NCI-H446 (cell line): ENCODE measurements around the gene PRSS1.
"Not testable (repeated sequence)": the region's sequence is repeated elsewhere in the genome, so short reads cannot be mapped to it uniquely, and the experiment has no call there.

Source experiments
- DNase-seq, 2 experiments: peaks; one replicate each; lab custom pipeline; 2025; lab: John Stamatoyannopoulos, UW

The PRSS1 gene

DNA sequence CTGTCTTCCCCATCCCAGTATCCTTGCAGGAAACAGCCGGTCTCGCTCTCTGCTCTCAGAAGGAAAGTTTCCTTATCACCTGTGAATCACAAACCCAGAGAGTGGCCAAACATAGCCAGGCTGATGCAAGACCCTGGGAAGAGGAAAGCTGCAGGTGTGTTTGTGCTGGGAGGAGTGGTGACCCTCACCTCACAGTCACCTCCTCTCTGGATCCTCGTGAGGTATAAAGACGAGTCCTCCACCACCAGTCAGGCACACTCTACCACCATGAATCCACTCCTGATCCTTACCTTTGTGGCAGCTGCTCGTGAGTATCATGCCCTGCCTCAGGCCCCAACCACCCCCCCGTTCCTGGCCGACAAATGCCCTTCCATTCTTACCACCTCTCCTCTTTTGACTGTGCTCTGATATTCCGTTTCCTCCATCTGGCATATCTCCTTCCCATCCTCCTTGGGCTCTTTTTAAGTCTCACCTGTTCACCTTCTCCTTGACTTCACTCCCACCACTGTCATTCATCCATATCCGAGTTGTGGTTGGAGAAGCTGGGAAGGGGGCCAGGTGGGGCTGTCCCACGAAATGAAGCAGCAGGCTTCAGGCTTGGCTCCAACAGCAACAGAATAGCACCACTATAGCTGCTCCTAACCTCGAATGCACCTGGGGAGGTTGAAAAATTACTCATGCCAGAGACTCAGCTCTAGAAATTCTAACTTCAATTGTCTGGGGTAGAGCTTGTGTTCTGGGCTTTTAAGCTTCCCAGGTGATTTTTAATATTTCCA is at the start of gene PRSS1:
Gene PRSS1, plus strand, starts transcription at position 255 of the 776 bp plus-strand sequence. Its CDS starts 13 bp downstream, at position 268.
- no peak for DNase-seq

DNA sequence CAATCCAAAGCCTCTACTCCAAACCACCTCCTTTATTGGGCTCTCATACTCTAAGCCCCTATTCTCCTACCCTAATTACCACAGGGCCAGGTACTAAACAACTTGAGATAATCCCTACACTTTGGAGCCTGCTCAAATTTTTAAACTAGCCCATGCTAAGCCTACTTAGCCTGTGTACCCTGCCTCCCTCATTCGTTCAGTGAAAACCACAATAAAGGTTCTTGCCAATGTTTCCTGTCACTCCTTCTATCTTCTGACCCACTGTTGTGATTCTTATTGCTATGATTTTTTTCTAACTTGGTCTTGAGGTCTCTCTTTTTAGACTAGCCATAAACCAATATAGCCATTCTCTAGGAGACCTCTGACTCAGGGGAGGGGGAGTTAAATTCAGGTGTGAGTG is 48.3 kb upstream of the PRSS1 start:
- not testable (repeated sequence) for DNase-seq

DNA sequence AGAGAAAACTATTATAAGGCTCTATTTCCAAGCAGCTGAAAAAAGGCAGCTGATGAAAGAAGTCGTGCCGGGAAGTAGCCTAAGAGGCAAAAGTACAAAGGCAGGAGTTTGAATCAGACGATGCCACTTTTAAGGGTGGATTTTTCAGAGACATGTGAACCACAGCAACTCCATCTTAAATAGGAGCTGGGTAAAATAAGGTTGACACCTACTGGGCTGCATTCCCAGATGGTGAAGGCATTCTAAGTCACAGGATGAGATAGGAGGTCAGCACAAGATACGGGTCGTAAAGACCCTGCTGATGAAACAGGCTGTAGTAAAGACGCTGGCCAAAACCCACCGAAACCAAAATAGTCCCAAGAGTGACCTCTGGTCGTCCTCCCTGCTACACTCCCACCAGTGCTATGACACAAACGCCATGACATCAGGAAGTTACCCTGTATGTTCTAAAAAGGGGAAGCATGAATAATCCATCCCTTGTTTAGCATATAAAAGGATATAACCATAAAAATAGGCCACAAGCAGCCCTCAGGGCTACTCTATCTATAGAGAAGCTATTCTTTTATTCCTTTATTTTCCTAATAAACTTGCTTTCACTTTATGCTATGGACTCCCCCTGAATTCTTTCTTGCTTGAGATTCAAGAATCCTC is 45.5 kb upstream of the PRSS1 start:
- DNase-seq, result no peak

DNA sequence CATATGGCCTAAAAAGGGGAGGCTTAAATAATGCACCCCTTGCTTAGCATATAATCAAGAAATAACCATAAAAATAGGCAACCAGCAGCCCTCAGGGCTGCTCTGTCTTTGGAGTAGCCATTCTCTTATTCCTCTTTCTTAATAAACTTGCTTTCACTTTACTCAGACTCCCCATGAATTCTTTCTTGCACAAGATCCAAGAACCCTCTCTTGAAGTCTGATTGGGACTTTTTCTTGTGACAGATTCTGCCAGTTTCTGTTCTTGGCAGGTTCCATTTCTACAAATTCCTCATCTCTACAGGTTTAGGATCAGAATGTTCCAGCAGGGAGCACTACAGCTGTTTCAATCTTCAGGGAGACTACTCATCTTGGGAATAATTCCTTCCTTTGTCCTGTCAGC is 40.5 kb upstream of the PRSS1 start:
- DNase-seq, result not testable (repeated sequence)

DNA sequence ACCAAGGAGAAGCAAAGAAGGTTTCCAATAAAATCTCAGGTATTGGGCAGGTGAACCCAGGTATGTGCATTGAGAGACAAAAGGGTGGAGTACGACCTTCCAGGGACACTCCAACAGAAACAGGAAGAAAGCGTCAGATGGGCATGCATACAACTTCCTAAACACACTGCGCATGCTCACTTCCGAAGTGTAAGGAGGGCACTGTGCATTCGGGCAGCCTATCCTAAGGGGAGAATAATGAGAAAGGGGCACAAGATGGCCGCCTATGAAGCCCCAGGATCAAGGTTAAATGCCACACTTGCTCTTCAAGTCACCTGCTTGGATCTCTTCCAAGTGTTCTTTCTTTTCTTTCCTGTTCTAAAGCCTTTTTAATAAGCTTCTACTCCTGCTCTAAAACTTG is 39.4 kb upstream of the PRSS1 start:
- DNase-seq, result no peak

DNA sequence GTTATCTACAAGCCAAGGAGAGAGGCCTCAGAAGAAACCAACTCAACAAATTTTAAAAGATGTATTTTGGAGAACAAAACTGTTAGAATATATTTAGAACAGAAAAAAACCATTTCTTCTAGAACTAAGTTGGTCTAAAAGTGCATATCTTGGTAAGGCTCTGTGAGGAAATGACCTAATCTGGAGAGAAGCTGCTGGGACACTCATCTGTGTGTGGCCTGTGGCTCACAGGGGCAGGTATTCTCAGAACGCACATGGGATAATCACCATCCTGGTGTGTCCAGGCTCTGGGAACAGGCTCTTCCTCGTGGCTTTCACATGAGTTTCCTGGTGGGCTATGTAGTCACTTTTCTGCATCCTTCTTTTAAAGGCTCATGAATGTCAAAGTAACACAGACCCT is 38.1 kb upstream of the PRSS1 start:
- no peak for DNase-seq

DNA sequence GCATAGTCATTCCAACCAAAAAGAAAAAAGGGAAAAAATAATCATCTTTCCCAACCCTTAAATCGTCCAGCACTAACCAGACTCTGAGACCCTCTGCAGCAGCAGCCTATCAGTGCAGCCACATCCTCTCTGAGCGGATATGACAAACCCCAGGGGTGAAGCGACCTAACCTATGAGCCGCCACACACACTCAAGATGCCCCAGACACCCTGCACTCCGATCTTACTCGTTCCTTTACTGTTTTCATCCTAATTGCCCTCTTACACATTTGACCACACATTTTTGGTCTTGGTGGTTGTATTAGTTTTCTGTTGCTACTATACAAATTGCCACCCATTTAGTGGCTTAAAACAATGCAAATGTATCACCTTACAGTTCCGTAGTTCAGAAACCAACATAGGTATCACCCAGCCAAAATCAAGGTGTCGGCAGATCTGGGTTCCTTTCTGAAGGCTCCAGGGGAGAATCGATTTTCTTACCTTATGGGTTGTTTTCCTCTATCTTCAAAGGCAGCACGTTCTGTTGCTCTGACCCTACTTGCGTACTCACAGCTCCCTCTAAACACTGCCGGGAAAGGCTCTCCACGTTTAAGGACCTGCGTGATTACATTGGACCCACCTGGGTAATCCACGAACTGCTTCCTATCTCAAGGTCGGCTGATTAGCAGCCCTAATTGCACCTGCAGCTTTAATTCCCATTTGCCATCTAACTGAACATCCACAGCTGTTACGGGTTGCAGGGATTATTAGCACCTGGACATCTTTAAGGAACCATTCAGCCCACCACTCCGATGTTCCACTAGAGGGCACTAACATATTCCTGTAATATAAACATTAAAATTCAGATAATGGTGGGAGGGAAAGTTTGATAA is 37.3 kb upstream of the PRSS1 start:
- peak in 1 of 2 experiments; percentile 4 for DNase-seq

DNA sequence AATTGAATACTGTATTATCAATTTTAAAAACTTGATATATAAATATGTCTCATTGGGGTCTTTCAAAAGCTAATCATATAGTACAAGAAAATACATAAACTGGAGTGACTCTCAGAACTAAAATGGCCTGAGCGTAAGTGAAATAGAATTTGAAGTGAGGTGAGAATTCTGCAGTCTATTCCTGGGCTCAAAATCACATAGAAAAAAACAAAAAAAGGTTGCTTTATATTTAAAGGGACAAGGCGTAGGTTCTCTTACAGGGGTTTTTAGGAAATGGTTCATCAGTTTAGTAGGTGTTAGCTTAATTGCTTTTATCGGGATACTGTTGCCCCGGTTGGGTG is 36.7 kb upstream of the PRSS1 start:
- DNase-seq, result no peak

DNA sequence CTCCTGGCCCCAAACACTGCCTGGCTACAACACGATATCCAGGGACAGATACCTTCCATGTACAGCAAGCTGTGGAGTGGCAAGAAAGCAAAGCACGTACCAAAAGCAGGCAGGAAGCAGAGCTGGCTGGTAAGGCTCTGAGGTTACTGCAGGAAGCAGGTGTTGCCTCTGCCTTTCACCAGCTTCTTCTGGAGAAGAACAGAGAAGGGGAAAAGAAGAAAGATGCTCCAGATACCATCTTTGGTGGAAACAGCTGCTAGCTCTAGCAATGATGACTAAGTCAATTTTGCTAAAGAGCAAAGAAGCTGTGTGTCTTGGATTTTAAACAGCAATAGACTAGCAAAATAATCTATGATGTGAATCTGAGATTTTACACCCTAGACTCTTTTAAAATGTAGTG is 34.9 kb upstream of the PRSS1 start:
- no peak for DNase-seq

DNA sequence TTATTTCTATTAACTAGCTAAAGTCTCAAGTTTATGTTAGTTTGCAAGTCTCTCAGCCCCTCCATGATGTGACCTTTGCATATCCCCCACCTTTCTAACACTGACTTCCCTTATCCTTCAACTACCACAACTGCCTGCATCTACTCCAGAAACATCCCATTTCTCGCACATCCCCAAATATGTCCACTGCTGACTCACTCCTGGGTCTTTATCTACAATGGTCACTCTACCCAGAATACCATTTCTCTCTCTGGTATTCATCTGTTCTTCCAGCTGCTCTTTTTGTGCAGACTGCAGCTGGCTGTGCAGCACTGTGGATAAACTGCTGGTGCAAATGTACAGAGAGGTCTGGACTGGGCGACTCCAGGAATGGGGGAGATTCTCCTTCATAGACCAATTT is 32.7 kb upstream of the PRSS1 start:
- no peak for DNase-seq

DNA sequence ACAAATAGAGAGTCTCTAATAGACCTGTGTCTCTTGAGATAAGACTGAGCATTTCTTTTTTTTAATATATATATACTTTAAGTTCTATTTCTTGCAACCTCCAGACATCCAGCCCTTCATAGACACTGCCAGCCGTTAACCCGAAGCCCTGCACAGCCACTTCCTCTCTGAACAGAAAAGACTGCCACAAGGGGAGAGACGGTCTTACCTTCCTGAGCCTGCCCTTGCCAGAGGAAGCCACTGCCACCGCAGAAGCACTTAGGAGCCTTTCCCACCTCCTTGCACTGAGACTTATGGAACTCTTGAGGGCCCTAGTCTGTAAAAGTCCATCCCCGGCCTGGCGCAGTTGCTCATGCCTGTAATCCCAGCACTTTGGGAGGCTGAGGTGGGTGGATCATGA is 31.8 kb upstream of the PRSS1 start:
- DNase-seq, result no peak

DNA sequence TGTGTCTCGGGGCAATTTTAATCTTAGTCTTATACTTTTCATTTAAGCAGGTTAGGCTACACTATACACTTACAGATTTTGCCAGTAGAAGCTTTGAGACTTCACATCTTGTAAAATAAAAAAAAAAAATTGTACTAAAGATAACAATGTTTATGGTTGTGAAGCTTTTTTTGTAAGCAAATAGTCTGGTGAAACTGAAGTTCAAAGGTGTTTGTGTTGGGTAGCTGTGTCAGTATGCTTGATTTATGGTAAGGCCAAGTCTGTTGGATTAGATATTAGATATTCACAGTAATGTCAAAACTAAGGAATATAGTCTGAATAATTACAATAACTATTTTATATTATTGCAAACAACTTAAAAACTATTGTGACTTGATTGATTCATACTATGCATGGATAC is 31.0 kb upstream of the PRSS1 start:
- DNase-seq, result no peak

DNA sequence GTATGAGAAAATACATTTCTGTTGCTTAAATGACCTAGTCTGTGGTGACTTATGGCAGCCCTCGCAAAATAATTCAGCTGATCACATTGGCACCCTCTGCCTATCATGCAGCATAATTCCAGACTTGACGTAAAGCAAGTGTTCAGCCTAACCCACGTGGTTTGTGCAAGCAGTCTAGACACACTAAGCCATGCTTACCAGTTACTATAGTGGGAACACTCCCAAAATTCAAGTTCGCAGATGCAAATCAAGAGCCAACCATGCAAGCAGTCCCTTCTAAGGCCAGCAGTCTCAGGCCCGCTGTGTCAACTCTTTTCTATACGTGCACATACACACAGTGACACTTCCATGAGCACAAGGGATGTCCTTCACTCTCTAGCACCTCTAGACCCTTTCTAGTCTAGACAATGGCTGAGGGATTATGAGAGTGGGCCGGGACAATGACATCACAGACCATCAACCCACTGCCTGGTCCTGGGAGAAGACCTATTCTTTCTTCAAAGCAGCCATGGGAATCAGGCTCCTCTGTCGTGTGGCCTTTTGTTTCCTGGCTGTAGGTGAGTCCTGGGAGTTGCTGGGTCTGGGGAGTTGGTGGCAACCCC is 29.0 kb upstream of the PRSS1 start:
- no peak for DNase-seq

DNA sequence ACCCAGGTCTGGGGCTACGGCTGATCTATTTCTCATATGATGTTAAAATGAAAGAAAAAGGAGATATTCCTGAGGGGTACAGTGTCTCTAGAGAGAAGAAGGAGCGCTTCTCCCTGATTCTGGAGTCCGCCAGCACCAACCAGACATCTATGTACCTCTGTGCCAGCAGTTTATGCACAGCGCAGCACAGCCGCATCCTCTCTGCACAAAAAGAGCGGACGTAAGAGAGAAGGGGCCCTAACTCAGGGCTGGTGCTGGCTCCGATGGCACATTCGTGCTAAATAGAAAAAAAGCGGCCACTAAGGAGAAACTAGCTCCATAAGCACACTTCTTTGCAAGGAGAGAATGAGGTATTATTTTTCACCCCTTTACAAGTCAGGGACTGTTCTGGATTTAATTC is 28.3 kb upstream of the PRSS1 start:
- DNase-seq, result no peak

DNA sequence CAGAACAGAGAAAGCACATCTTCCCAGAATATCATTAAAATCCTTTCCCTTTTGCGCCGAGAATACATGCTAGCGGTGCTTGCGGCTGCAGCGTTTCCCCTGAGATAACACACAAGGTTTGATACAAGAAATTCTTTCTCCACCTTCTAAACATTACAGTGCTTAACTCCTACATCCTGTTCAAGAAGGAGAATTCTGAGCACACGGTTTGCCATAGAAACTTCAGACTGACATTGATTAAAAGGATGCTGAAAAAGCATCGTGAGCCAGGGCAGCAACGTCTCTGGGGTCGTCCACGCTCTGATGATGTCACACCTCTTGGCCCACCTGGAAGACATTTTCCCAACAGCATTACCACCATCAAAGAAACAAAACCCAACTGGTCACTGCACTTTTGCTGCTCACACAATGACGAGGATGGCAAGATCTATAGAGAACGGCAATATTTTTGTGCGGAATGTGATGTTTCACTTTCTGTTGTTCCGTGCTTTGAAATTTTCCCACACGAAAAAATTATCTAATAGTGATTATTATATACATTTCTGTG is 27.0 kb upstream of the PRSS1 start:
- DNase-seq, result no peak

DNA sequence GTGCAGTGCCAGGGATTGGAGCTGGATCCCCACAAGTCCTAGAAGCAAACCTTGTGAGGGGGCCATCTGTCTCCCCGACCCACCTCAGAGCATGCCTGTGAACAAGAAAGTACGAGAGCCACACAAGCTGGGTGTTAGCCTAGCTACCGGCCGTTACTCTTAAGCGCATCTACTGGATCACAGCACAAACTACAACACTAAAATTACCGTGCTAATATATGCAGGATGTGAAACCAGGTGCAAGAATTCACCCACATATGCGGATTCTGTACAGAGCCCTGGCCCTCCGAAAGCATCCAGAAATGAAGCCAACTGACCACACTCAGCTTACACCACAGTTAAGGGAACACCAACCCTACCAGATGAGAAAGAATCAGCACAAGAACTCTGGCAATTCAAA is 16.0 kb upstream of the PRSS1 start:
- no peak for DNase-seq

DNA sequence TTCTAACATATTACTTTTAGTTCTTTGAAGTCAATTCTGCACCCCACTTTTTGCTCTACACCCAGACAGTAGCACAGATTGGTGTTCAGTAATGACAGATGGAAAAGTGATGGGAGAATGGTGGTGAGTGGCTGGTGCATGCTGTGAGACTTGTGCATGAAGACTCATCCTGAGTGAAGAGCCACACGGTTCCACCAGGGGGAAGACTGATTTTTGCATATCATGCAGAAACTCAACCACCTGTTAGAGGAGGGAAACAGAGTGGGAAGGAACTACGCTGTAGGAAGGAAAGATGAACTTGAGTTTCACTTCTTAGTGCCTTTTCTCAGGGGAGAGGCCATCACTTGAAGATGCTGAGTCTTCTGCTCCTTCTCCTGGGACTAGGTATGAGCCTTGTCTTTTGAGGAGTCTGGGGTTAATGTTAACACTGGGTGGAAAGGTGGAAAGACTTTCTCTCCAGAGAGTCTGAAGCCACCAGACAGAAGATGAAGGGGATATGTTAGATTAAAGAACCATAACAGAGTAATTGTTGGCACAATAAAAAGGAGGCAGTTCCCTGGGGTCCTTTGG is 9.3 kb upstream of the PRSS1 start:
- no peak for DNase-seq

DNA sequence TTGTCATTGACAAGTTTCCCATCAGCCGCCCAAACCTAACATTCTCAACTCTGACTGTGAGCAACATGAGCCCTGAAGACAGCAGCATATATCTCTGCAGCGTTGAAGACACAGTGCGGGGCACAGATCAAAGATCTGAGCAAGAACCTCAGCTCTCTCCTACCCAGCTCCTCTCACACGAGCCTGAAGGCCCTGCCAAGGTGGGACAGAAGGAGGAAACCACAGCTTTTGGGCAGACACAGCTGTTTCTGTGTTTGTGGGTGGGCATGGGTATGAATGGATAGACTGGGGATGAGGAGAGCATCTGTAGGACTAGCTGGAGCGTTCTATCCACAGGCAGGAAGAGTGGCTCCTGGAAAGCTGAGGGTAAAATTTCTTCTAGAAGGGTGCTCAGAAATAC is 8.5 kb upstream of the PRSS1 start:
- no peak for DNase-seq

DNA sequence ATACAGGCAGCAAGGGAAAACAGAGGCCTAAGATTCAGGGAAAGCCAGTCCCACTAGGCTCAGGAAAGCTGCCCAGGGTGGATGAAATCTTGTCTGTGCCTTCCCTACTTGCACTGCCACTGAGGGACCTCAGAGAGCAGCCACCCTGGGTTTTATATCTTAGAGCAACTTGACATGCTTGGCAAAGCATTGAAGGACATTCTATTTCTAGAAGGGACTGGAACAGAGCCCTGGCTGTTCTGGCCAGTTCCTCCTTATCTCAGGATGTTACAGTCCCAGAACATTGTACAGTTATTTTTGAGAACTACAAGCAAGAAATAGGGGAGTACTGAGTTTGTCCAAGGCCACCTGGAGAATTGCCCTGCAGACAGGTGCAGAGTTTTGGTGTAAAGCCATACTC is 7.3 kb upstream of the PRSS1 start:
- not testable (repeated sequence) for DNase-seq

DNA sequence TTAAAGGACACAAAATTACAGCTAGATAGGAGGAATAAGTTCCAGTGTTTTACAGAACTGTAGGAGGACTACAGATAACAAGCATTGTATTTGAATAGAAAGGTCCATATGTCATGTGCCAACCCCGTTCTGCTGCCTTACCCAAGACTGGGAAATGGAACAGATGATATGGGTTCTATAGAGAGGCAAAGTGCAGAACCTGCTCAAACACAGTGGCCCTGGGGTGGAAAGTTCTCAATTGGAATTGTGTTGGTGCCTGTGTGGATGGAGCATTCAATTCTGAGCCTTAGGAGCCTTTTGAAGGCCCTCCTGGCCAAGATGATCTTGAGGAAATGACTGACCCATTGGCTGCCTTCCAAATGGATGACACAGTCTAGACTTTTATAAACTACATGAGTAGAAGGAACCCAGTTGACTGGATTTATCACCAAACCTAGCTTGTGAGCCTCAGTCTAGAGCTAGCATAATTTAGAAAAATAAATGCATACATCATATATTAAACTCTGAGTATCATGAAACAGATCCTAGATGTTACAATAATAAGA is 4.1 kb upstream of the PRSS1 start:
- no peak for DNase-seq

DNA sequence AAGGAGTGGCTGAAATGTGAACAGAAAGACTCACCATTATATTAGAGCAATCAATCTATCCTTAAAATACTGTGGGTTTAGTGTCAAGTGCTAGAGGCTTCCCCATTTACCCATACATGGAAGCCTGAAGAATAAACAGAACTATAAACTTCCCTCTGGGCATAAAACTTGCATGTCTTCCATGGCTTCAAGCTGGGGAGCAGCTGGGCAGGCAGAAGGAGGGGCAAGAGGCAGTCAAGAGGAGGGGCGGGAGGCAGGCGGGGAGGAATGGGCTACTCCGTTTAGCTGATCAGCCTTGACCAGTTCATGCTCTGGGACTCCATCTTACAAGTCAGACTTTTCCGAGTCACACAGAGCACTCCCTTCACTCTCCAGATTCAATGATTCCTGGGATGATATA is 3.5 kb upstream of the PRSS1 start:
- DNase-seq, result no peak

DNA sequence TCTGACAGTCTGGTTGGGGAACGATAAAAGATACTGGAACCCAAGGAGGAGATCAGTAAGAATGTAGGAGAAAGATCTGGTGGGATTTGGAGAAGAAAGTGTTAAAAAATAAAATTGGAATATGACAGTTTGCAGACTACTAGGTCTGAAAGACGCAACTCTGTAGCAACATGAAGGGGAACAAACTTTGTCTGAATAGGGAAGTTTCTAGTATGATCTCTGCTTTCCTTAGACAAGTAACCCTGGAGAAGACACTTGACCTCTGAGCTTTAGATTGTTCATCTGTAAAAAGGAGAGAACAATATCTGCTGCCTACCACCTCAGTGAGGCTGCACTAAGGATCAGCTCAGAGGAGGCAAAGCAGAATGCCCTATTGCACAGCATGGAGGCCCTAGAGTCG is 3.0 kb upstream of the PRSS1 start:
- DNase-seq, result no peak
